ENCODE results near the gene LURAP1L.

- TF ChIP-seq CTCF (conservative IDR thresholded peaks at IDR 0.05; ENCODE audit: low read depth, low read length), result no peak
- no peak for TF ChIP-seq NFE2L2 (IDR thresholded peaks at IDR 0.05; ENCODE audit: low read depth, low read length)
- TF ChIP-seq FOS (IDR thresholded peaks at IDR 0.05; ENCODE audit: low read depth, low read length), result no peak
- no peak for TF ChIP-seq RCOR1 (IDR thresholded peaks at IDR 0.05; ENCODE audit: insufficient replicate concordance, low read length)
- no peak for TF ChIP-seq CEBPB (IDR thresholded peaks at IDR 0.05; ENCODE audit: low read depth, low read length)
- TF ChIP-seq BHLHE40 (IDR thresholded peaks at IDR 0.05; ENCODE audit: low read depth, low read length), result no peak
- TF ChIP-seq POLR2A (IDR thresholded peaks at IDR 0.05; ENCODE audit: low read depth, low read length), result no peak
- TF ChIP-seq RFX5 (IDR thresholded peaks at IDR 0.05; ENCODE audit: low read depth, low read length), result no peak
These were observed 48.0 kb upstream of the LURAP1L start for GRCh38 chr9:12726795-12727194.

All from IMR-90 (cell line).